ENCODE data around the gene TMEM41B. TPM values are rescaled to one million over a fixed set of nuclear protein-coding genes. Genes with fewer than 3 reads are reported as not detected.
A peak's percentile ranks its signal among the peaks of the same experiment; 100 is the strongest.

TMEM41B gene
- total RNA-seq, 6 experiments from 2014 or later: 14.4 to 30.0 (median 23.2) TPM

DNA sequence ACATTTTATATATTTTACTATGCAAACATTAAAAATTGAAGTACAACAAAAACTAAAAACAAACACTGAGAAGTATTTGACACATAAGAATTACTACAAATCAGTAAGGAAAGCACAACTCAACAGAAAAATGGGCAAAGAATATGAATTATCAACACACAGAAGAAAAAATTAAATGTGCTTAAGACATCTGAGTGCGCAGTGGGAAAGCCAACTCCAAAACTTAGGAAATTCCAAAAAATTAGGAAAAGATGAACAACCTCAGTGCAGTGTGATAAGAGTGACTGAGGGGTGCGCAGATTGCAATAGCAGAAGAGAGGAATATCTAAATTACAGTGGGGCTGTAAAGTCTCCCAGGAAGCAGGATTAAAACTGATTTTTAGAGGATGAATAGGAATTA is 1.9 kb upstream of the TMEM41B start:
- intact Hi-C loops (cut with DNase I): no loop called here
- DNase-seq (no peak), ATAC-seq (no peak)
- 92% methylated on average over 2 of the region's 2 CpGs for WGBS (ENCODE audit: insufficient coverage, low coverage, low lambda C conversion rate, missing lambda C conversion rate)
- no peak for TF ChIP-seq POLR2A (IDR thresholded peaks at IDR 0.05)
- TF ChIP-seq CTCF (IDR thresholded peaks at IDR 0.05): no peak
- Histone ChIP-seq H3K9me3 (no peaks in the 10 kb centered on the region), H3K27me3 (no peaks in the 10 kb centered on the region), H3K4me3 (no peak overlapping the region), H3K36me3 (no peaks in the 10 kb centered on the region), H3K4me1 (peaks cover 0 to 13% (median 0%) of the 10 kb centered on the region in 4 donors), H3K27ac (no peak overlapping the region)

DNA sequence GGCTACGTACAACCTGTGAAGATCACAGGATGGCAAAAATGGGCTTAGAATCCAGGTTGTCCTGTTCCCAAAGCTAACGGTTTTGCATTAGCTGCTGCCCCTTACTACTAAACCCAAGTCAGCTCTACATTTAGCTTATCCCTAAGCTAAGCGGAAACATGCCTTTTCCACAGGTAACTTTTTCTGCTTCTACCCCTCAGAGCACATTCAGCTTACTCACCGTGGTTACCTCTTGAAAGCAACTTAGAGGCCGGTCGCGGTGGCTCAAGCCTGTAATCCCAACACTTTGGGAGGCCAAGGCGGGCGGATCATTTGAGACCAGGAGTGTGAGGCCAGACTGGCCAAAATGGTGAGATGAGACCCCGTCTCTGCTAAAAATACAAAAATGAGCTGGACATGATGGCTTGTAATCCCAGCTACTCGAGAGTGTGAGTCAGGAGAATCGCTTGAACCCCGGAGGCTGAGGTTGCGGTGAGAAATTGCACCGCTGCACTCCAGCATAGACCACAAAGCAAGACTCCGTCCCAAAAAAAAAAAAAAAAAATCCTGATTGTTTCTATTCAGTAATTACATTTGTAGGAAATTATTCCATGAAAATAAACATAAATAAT is 790 bp upstream of the TMEM41B start:
- Histone ChIP-seq H3K36me3 (no peaks in the 10 kb centered on the region), H3K4me3 (peak overlapping the region; percentile 75 to 99 (median 93)), H3K9me3 (no peaks in the 10 kb centered on the region), H3K27ac (peak overlapping the region; percentile 77 to 88 (median 79)), H3K27me3 (no peaks in the 10 kb centered on the region), H3K4me1 (peaks cover 0 to 13% (median 0%) of the 10 kb centered on the region in 4 donors)
- no peak for TF ChIP-seq POLR2A (IDR thresholded peaks at IDR 0.05)
- no peak for TF ChIP-seq CTCF (IDR thresholded peaks at IDR 0.05)
- intact Hi-C loops (cut with DNase I): no loop called here
- DNase-seq: peak in 1 of 3 donors; percentile 46
- no peak for ATAC-seq
- WGBS (ENCODE audit: insufficient coverage, low coverage, low lambda C conversion rate, missing lambda C conversion rate): 63% methylated on average over 16 of the region's 16 CpGs

GRCh38 chr11:9313648-9314290 is 624 bp downstream of the TMEM41B start:
- Histone ChIP-seq H3K4me3 (peak overlapping the region; percentile 75 to 99 (median 93)), H3K27me3 (no peaks in the 10 kb centered on the region), H3K4me1 (peaks cover 0 to 13% (median 0%) of the 10 kb centered on the region in 4 donors), H3K36me3 (no peaks in the 10 kb centered on the region), H3K27ac (peak overlapping the region; percentile 77 to 88 (median 88)), H3K9me3 (no peaks in the 10 kb centered on the region)
- intact Hi-C loops (cut with DNase I): no loop called here
- peak; percentile 6 to 24 (median 20) for ATAC-seq
- no peak for TF ChIP-seq POLR2A (IDR thresholded peaks at IDR 0.05)
- no peak for TF ChIP-seq CTCF (IDR thresholded peaks at IDR 0.05)
- no peak for DNase-seq
- under 1% methylated on average over 22 of the region's 27 CpGs for WGBS (ENCODE audit: insufficient coverage, low coverage, low lambda C conversion rate, missing lambda C conversion rate)

GRCh38 chr11:9310485-9311090 is 3.8 kb downstream of the TMEM41B start:
- no peaks in the 10 kb centered on the region for H3K27me3 ChIP-seq
- no peak for TF ChIP-seq POLR2A (IDR thresholded peaks at IDR 0.05)
- no peak for TF ChIP-seq CTCF (IDR thresholded peaks at IDR 0.05)
- H3K4me1 ChIP-seq: peaks cover 0 to 13% (median 0%) of the 10 kb centered on the region in 4 donors
- H3K4me3 ChIP-seq: no peak overlapping the region
- no peaks in the 10 kb centered on the region for H3K9me3 ChIP-seq
- 69% methylated on average over 3 of the region's 3 CpGs for WGBS (ENCODE audit: insufficient coverage, low coverage, low lambda C conversion rate, missing lambda C conversion rate)
- H3K36me3 ChIP-seq: no peaks in the 10 kb centered on the region
- ATAC-seq (no peak), DNase-seq (no peak)
- no peak overlapping the region for H3K27ac ChIP-seq
- intact Hi-C loops (cut with DNase I): no loop called here
